SK-N-MC (cell line): ENCODE results near the gene SLC24A4.

Experiments
- EZH2 ChIP-seq: fragments of 200-600 bp; sonication (generic); IDR thresholded peaks from one replicate; pipeline ENCODE4 v1.6.1; 2017; ENCODE audit warnings: antibody characterized with exemption
- FOXP2 ChIP-seq: optimal IDR thresholded peaks from 2 replicates; pipeline ENCODE3; 2011; ENCODE audit warnings: mild to moderate bottlenecking, moderate library complexity; ENCODE audit not compliant: insufficient read depth; ENCODE audit errors: extremely low read length, control extremely low read depth
- POLR2AphosphoS5 ChIP-seq: IDR thresholded peaks from 2 replicates; pipeline ENCODE4 v1.6.1; 2012; ENCODE audit warnings: mild to moderate bottlenecking, low read depth, low read length, borderline replicate concordance

DNA sequence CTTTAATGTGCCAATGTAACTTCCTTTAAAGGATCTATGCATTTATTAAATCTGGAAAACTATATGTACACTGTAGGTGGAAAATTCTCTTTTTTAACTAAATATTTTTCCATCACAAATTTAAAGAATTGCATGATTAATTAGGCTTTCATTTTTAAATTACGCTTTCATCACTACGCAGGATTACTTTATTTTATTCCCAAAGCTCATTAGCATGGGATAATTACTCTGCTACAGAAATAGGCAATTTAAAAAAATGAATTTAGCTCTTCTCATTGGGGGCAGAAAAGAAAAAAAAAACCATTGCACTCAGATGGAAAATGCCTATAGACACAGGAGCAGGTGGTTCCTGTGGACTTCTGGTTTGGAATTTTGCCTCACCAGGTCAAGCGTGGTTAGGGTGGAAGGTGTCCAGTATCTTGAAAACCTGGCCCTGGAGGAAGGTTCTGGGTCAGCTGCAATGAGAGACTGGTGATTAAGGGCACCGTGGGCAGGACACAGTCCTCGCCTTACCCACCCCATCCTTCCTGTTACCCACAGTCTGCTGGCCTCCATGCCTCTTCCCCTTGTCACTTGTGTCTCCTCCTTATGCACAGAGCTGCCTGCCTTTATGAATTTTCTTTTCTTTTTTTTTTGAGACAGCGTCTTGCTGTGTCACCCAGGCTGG is 173.4 kb downstream of the SLC24A4 start:
- no peak for TF ChIP-seq POLR2AphosphoS5
- no peak for TF ChIP-seq EZH2
- TF ChIP-seq FOXP2: no peak
